Measurements from ENCODE around the gene CDK6. TPM values are rescaled to one million over a fixed set of nuclear protein-coding genes. Genes with fewer than 3 reads are reported as not detected.
A peak's percentile ranks its signal among the peaks of the same experiment; 100 is the strongest.

Gene CDK6
- total and polyA plus RNA-seq, 10 donors = 0.91 to 37.8 (median 25.5) TPM

DNA sequence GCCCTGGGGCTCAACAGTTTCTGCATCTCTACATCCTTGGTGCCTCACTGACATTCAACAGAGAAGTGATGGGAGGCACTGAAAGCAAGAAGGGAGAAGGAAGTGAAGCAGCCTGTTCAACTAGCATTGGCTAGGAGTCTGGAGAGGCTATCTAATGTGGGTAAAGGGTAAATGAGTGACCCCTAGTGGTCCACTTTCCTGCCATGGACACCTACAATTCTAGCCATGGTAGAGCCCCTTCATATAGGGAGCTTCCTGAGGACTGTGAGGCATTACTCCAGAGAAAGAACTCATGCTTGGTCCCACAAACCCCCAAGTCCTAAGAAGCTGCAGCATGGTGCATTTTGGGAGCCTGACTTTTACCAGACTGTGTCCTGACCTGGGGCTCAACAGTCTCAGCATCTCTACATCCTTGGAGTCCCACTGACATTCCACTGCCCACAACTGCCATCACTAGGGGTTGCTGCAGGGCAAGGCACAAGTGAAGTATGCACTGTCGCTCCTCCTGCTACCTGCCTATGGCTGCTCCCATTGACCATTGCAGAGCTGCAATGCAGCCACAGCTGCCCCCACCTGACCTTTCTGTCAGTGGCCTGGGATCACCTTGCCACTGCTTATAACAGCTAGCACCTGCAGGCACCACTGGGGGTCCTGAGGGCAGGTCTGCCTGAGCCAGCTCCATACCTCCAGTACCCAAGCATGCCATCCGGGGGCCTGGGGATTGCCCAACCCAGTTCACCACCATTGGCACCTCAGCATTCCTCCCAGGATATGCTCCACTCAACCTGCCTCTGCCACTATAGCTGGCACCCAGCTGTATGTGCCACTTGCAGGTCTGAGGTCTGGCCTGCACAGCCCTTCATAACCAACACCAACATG is 44.1 kb upstream of the CDK6 start:
- H3K4me1 ChIP-seq = no peaks in the 10 kb centered on the region
- intact Hi-C loops (cut with DNase I; ENCODE audit: low total_unique reads) = no loop called here

DNA sequence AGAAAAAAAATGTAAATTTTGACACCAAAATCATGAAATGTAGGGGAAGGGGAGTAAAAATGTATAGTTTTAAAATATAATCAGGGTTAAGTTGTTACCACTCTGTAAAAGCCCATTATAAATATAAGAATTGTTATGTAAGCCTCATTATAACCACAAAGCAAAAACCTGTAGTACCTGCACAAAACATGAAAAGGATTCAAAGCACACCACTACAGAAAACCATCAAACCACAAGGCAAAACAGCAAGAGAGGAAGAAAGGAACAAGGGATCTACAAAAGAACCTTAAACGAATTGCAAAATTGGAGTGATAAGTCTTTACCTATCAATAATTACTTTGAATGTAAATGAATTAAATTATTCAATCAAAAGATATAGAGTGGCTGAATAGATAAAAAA is 41.0 kb upstream of the CDK6 start:
- no peak for TF ChIP-seq POLR2A (IDR thresholded peaks at IDR 0.05)
- TF ChIP-seq, protein P1, sequence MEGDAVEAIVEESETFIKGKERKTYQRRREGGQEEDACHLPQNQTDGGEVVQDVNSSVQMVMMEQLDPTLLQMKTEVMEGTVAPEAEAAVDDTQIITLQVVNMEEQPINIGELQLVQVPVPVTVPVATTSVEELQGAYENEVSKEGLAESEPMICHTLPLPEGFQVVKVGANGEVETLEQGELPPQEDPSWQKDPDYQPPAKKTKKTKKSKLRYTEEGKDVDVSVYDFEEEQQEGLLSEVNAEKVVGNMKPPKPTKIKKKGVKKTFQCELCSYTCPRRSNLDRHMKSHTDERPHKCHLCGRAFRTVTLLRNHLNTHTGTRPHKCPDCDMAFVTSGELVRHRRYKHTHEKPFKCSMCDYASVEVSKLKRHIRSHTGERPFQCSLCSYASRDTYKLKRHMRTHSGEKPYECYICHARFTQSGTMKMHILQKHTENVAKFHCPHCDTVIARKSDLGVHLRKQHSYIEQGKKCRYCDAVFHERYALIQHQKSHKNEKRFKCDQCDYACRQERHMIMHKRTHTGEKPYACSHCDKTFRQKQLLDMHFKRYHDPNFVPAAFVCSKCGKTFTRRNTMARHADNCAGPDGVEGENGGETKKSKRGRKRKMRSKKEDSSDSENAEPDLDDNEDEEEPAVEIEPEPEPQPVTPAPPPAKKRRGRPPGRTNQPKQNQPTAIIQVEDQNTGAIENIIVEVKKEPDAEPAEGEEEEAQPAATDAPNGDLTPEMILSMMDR (IDR thresholded peaks at IDR 0.05 in 8 of 11, conservative IDR thresholded peaks at IDR 0.05 in 3 of 11) = no peak
- TF ChIP-seq POLR2AphosphoS5 (IDR thresholded peaks at IDR 0.05) = no peak
- no peak overlapping the region for H3K4me3 ChIP-seq
- WGBS, 5 donors = 69 to 87% (median 81%) methylated on average over 1 of the region's 1 CpG
- H3K36me3 ChIP-seq = no peaks in the 10 kb centered on the region
- H3K9me3 ChIP-seq = peaks cover 0 to 9% (median 6%) of the 10 kb centered on the region in 8 donors
- intact Hi-C loops (cut with DNase I; ENCODE audit: low total_unique reads) = no loop called here
- no peak for DNase-seq
- H3K27me3 ChIP-seq (replicated peaks in 1 of 7) = no peaks in the 10 kb centered on the region
- no peaks in the 10 kb centered on the region for H3K4me1 ChIP-seq
- no peak overlapping the region for H3K27ac ChIP-seq

More for the DNA sequence above, 44.1 kb upstream of the CDK6 start:
- 86 to 100% (median 90%) methylated on average over 1 to 2 of the region's 2 CpGs for WGBS, 5 donors
- peak; percentile 67 for DNase-seq
- peaks cover 0 to 23% (median 18%) of the 10 kb centered on the region in 8 donors for H3K9me3 ChIP-seq
- H3K4me3 ChIP-seq = no peak overlapping the region
- no peaks in the 10 kb centered on the region for H3K36me3 ChIP-seq
- TF ChIP-seq, protein P1 (IDR thresholded peaks at IDR 0.05 in 8 of 11, conservative IDR thresholded peaks at IDR 0.05 in 3 of 11) = peak in 4 of 11 experiments; percentile 17 to 26 (median 22)
- no peak for TF ChIP-seq POLR2AphosphoS5 (IDR thresholded peaks at IDR 0.05)
- no peaks in the 10 kb centered on the region for H3K27me3 ChIP-seq (replicated peaks in 1 of 7)
- H3K27ac ChIP-seq = no peak overlapping the region

DNA sequence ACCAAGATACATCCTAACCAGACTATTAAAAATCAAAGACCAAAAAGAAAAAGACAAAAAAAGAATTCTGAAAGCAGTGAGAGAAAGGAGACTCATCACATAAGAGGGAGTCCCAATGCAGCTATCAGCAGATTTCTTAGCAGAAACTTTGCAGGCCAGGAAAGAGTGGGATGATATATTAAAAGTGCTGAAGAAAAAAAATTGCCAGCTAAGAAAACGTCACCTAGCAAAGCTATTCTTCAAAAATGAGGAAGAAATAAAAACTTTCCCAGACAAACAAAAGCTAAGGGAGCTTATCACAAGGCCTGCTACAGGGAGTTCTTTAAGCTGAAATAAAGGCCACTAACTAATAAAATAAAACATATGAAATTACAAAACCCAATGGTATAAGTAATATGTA is 40.5 kb upstream of the CDK6 start:
- TF ChIP-seq POLR2AphosphoS5 (IDR thresholded peaks at IDR 0.05) = no peak
- no peak for TF ChIP-seq POLR2A (IDR thresholded peaks at IDR 0.05)
- TF ChIP-seq, protein P1 (IDR thresholded peaks at IDR 0.05 in 8 of 11, conservative IDR thresholded peaks at IDR 0.05 in 3 of 11) = no peak
- intact Hi-C loops (cut with DNase I; ENCODE audit: low total_unique reads) = no loop called here
- Histone ChIP-seq H3K4me1 (no peaks in the 10 kb centered on the region), H3K27ac (no peak overlapping the region), H3K9me3 (peaks cover 0 to 4% (median under 1%) of the 10 kb centered on the region in 8 donors), H3K36me3 (no peaks in the 10 kb centered on the region), H3K4me3 (no peak overlapping the region), H3K27me3 (replicated peaks in 1 of 7) (no peaks in the 10 kb centered on the region)
- no peak for DNase-seq
- 54 to 74% (median 62%) methylated on average over 1 of the region's 1 CpG for WGBS, 5 donors

DNA sequence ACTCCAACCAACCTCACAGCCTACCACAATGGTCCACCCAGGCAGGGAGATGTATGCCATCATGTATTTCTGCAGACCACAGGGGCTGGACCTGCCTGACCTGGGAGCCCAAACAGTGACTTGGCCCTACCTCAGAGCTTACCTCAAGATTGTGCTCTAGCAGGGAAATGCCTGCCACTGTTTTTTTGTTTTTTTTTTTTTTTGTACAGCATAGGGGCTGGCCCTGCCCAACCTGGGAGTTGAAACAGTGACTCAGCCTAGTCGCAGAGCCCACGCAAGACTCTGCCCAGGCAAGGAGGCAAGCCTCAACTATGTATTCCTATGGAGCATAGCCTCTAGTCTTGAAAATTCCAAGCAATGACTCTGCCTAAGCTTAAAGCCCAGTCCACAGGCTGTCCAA is 39.3 kb upstream of the CDK6 start:
- H3K9me3 ChIP-seq = no peaks in the 10 kb centered on the region
- H3K27ac ChIP-seq = no peak overlapping the region
- no peak for TF ChIP-seq POLR2A (IDR thresholded peaks at IDR 0.05)
- H3K36me3 ChIP-seq = no peaks in the 10 kb centered on the region
- WGBS, 5 donors = 68 to 86% (median 78%) methylated on average over 2 of the region's 2 CpGs
- H3K4me1 ChIP-seq = no peaks in the 10 kb centered on the region
- DNase-seq = no peak
- H3K27me3 ChIP-seq (replicated peaks in 1 of 7) = no peaks in the 10 kb centered on the region
- intact Hi-C loops (cut with DNase I; ENCODE audit: low total_unique reads) = no loop called here
- no peak overlapping the region for H3K4me3 ChIP-seq

Data from spleen (tissue), 11 donors.